GM18526 (cell line): ENCODE measurements around the gene DOCK8.

Source experiments
- POLR2A ChIP-seq: IDR thresholded peaks from 3 replicates; pipeline ENCODE4 v1.6.1; 2011; ENCODE audit not compliant: insufficient read length; ENCODE audit errors: extremely low read depth

Gene DOCK8

GRCh38 chr9:444528-444927, 229.9 kb downstream of the DOCK8 start:
- TF ChIP-seq POLR2A = no peak

- no peak for TF ChIP-seq POLR2A
Observed at GRCh38 chr9:445033-445432, 230.4 kb downstream of the DOCK8 start.

- TF ChIP-seq POLR2A = no peak
Observed at GRCh38 chr9:446074-446699, 231.5 kb downstream of the DOCK8 start.

- no peak for TF ChIP-seq POLR2A
Observed at GRCh38 chr9:447230-448025, 232.8 kb downstream of the DOCK8 start.

- no peak for TF ChIP-seq POLR2A
Observed at GRCh38 chr9:450057-450456, 235.4 kb downstream of the DOCK8 start.

- TF ChIP-seq POLR2A = no peak
Observed at GRCh38 chr9:450561-450960, 235.9 kb downstream of the DOCK8 start.

- no peak for TF ChIP-seq POLR2A
Observed at GRCh38 chr9:453832-454231, 239.2 kb downstream of the DOCK8 start.

- no peak for TF ChIP-seq POLR2A
Observed at GRCh38 chr9:456365-456764, 241.7 kb downstream of the DOCK8 start.

- no peak for TF ChIP-seq POLR2A
Observed at GRCh38 chr9:458590-458989, 243.9 kb downstream of the DOCK8 start.

- TF ChIP-seq POLR2A = no peak
Observed at GRCh38 chr9:459491-460444, 245.1 kb downstream of the DOCK8 start.

GRCh38 chr9:462121-462520, 247.5 kb downstream of the DOCK8 start:
- TF ChIP-seq POLR2A = no peak

- TF ChIP-seq POLR2A = no peak
Observed at GRCh38 chr9:462606-463005, 247.9 kb downstream of the DOCK8 start.

GRCh38 chr9:463455-464171, 248.9 kb downstream of the DOCK8 start:
- TF ChIP-seq POLR2A = no peak

- no peak for TF ChIP-seq POLR2A
Observed at GRCh38 chr9:466747-467146, 252.1 kb downstream of the DOCK8 start.

GRCh38 chr9:468766-469426, 254.2 kb downstream of the DOCK8 start:
- no peak for TF ChIP-seq POLR2A
